Measurements from ENCODE around the gene C1orf122. TPM values are rescaled to one million over a fixed set of nuclear protein-coding genes. Genes with fewer than 3 reads are reported as not detected.
A peak's percentile ranks its signal among the peaks of the same experiment; 100 is the strongest.

C1orf122 gene
- total and polyA plus RNA-seq, 2 of the 4 experiments (the other 2 are of a cell fraction) = 2.0 to 13.6 TPM

- Histone ChIP-seq H3K14ac (replicated peaks; ENCODE audit: low read depth, low read length) (no peak overlapping the region), H3K56ac (ENCODE audit: extremely low read depth, insufficient read depth, low read length) (no peak overlapping the region), H2BK5ac (ENCODE audit: low read depth, low read length, poor library complexity, severe bottlenecking) (no peak overlapping the region), H3K23ac (ENCODE audit: low read depth, low read length) (no peak overlapping the region), H3K4me1 (ENCODE audit: control insufficient read depth, insufficient read depth, low read length) (peaks cover 8% of the 10 kb centered on the region; the same call in 1 of the 2 replicates), H2AK5ac (ENCODE audit: low read depth, low read length) (no peak overlapping the region), H3K27ac (ENCODE audit: insufficient read depth, low read length) (no peak overlapping the region), H3K4ac (ENCODE audit: low read depth, low read length) (no peak overlapping the region), H4K91ac (ENCODE audit: insufficient read depth, low read depth, low read length) (no peak overlapping the region), H4K5ac (ENCODE audit: low read depth, low read length) (no peak overlapping the region), H4K8ac (ENCODE audit: low read depth in 2 of 2, low read length in 2 of 2) (no peak overlapping the region), H3K4me2 (ENCODE audit: low read depth, low read length) (no peak overlapping the region), H2BK20ac (ENCODE audit: low read depth, low read length) (no peak overlapping the region), H3K9me3 (ENCODE audit: control insufficient read depth, insufficient read depth, low read length) (no peaks in the 10 kb centered on the region), H2AFZ (replicated peaks; ENCODE audit: low read length, poor library complexity) (no peak overlapping the region), H2BK120ac (ENCODE audit: low read depth, low read length) (no peak overlapping the region), H2BK15ac (ENCODE audit: low read depth, low read length) (no peak overlapping the region), H3K9ac (ENCODE audit: low read depth, low read length) (no peak overlapping the region), H2AK9ac (replicated peaks; ENCODE audit: low read depth, low read length, poor library complexity) (no peak overlapping the region), H4K20me1 (ENCODE audit: insufficient read depth, low read length) (no peaks in the 10 kb centered on the region), H3K4me3 (ENCODE audit: insufficient read depth, low read depth, low read length) (no peak overlapping the region), H3K36me3 (ENCODE audit: control insufficient read depth, insufficient read depth, low read length) (peaks cover 36% of the 10 kb centered on the region), H3K79me1 (ENCODE audit: low read depth in 1 of 2, low read length in 2 of 2) (peaks cover 7 to 11% of the 10 kb centered on the region in 2 experiments; a peak in 3 of 4 replicates), H3K18ac (ENCODE audit: low read depth, low read length) (no peak overlapping the region), H3K9me1 (ENCODE audit: insufficient read depth, low read length) (peaks cover 6% of the 10 kb centered on the region; the same call in 1 of the 2 replicates), H3K27me3 (ENCODE audit: control insufficient read depth, insufficient read depth, low read length) (no peaks in the 10 kb centered on the region)
- no TSS peak for BruUV-seq (replicated peaks)
- intact Hi-C loops (cut with micrococcal nuclease) = no loop called here
- CTCF ChIA-PET = interaction anchor here (0.7 to 1.3 kb wide), 2 partner anchors 35 to 36 kb away, joined by 3 read pairs; partner anchors contain the start of gene MTF1
- in situ Hi-C loops (cut with MboI; ENCODE audit: low sequenced_read_pairs) = no loop called here
- 50% methylated on average over 1 of the region's 9 CpGs; no CpG with 5 or more reads in 1 of the 2 experiments for WGBS, 2 experiments (ENCODE audit: extremely low coverage in 2 of 2, insufficient read length in 1 of 2)
- TF ChIP-seq MAFK (IDR thresholded peaks at IDR 0.05; ENCODE audit: low read depth, low read length) = peak; percentile 20; the same call in 1 of the 2 replicates
- TF ChIP-seq FOS (IDR thresholded peaks at IDR 0.05; ENCODE audit: low read depth, low read length) = peak; percentile 30; the same call in 1 of the 2 replicates
- TF ChIP-seq CEBPB (IDR thresholded peaks at IDR 0.05; ENCODE audit: low read depth, low read length) = no peak
- TF ChIP-seq POLR2A (IDR thresholded peaks at IDR 0.05; ENCODE audit: low read depth, low read length) = no peak
- TF ChIP-seq MAZ (IDR thresholded peaks at IDR 0.05; ENCODE audit: borderline replicate concordance, low read depth, low read length) = no peak
- TF ChIP-seq RFX5 (IDR thresholded peaks at IDR 0.05; ENCODE audit: low read depth, low read length) = no peak
- TF ChIP-seq SMC3 (IDR thresholded peaks at IDR 0.05; ENCODE audit: low read depth, low read length) = no peak
- TF ChIP-seq BHLHE40 (IDR thresholded peaks at IDR 0.05; ENCODE audit: low read depth, low read length) = no peak
- TF ChIP-seq USF2 (IDR thresholded peaks at IDR 0.05; ENCODE audit: low read depth, low read length) = no peak
- TF ChIP-seq CHD1 (IDR thresholded peaks at IDR 0.05; ENCODE audit: low read depth, low read length) = no peak
- POLR2A ChIA-PET (ENCODE audit: unreplicated experiment) = no interaction called here
- dilution Hi-C loops (cut with HindIII; ENCODE audit: low sequenced_read_pairs, unreplicated experiment) = no loop called here
- ATAC-seq (ENCODE audit: low read depth) (no peak), DNase-seq (peak; percentile 56)
These were observed 15.6 kb downstream of the C1orf122 start for GRCh38 chr1:37822906-37823815.
